Astrocyte of the spinal cord (primary cell): ENCODE data around the gene MUC22.
"Not testable (repeated sequence)": the region's sequence is repeated elsewhere in the genome, so short reads cannot be mapped to it uniquely, and the experiment has no call there.

Experiments used
- DNase-seq: peaks from one replicate; pipeline ENCODE4 v3.0.0; 2011; ENCODE audit warnings: low read depth, low spot score
- H3K4me3 ChIP-seq: 2 replicates; pipeline ENCODE4 v1.5.1; 2011; ENCODE audit warnings: low read depth, mild to moderate bottlenecking, low read length, moderate library complexity
- CTCF ChIP-seq: IDR thresholded peaks from 2 replicates; pipeline ENCODE4 v1.5.1; 2012; ENCODE audit warnings: low read depth, mild to moderate bottlenecking, low read length, inconsistent platforms
- in situ Hi-C: cut with HindIII; loops from 2 replicates; pipeline ENCODE4 v1.10.0; 2017; ENCODE audit warnings: low sequenced_read_pairs

MUC22 gene

DNA sequence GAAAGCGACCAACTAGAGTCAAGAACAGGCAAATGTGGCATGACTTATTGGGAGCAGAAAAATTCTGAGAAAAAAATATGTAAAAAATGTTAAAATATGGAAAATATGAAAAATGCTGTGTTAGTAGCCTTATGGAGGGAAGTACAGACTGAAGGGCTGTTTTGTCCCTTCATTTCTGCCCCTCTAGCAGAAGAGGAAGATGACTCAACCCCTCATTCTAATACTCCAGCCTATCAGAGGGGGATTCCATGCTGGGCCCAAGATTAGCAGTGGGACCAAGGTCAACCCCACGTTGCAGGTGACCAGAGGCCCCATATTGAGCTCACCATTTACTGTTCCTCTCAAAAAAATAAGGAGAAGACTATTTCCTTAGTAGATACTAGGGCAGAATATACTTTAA is 18.4 kb upstream of the MUC22 start:
- DNase-seq: no peak
- in situ Hi-C loops: no loop called here
- TF ChIP-seq CTCF: no peak
- H3K4me3 ChIP-seq: no peak overlapping the region

DNA sequence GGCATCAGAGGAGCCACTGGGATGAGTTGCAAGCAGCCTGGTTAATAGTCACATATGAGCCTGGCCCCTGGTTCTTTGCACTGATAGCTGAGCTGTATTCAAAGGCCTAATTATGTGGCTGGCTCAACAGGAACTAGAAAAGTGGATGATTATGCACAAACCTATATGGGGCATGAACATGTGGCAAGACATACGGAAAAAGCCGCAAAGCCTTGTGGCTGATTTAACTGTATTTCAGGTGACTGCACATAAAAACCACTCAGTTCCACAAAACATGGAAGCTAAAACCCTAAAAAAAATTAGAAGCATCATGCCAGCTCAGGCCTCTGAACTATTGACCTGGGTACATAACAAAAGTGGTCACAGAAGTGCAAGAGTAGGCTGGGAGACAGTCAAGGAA is 13.0 kb upstream of the MUC22 start:
- no peak for TF ChIP-seq CTCF
- in situ Hi-C loops: no loop called here
- DNase-seq: no peak
- H3K4me3 ChIP-seq: no peak overlapping the region

DNA sequence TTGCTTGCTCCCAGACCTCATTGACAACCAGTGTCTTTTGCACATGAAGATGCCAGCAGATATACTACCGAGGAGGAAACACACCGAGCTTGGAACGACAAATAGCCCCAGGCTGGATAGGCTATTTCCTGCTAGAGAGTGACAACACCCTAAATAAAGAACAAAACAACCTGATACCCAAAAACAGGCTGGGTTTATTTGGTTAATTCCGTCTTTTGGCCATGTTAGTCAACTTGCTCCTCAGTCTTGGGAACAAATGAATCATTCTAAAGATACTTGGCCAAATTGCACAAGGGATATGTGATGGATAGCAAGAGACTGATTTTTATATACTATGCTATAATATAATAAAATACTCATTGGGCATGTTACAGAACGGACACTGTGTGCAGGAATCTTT is 11.5 kb upstream of the MUC22 start:
- no peak for TF ChIP-seq CTCF
- in situ Hi-C loops: no loop called here
- DNase-seq: no peak
- no peak overlapping the region for H3K4me3 ChIP-seq

DNA sequence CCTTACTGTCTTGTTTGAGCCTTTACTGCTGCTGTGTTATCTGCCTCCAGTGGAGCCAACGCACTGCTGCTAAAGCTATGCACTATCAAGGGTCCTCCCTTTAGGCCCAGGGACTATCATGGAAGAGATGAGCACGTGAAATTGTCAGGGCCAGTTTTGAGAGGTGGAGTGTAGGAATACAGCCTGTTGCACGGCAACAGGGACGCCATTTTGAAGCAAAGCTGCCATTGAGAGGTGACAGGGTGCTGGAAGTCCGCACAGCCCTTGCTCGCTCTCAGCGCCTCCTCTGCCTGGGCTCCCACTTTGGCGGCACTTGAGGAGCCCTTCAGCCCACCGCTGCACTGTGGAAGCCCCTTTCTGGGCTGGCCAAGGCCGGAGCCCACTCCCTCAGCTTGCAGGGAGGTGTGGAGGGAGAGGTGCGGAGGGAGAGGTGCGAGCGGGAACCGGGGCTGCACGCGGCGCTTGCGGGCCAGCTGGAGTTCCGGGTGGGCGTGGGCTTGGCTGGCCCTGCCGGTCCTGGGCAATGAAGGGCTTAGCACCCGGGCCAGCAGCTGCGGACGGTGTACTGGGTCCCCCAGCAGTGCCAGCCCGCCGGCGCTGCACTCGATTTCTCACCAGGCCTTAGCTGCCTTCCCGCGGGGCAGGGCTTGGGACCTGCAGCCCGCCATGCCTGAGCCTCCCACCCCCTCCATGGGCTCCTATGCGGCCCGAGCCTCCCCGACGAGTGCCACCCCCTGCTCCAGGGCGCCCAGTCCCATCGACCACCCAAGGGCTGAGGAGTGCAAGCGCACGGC is 10.0 kb upstream of the MUC22 start:
- in situ Hi-C loops, H3K4me3 ChIP-seq, DNase-seq: not testable (repeated sequence)

DNA sequence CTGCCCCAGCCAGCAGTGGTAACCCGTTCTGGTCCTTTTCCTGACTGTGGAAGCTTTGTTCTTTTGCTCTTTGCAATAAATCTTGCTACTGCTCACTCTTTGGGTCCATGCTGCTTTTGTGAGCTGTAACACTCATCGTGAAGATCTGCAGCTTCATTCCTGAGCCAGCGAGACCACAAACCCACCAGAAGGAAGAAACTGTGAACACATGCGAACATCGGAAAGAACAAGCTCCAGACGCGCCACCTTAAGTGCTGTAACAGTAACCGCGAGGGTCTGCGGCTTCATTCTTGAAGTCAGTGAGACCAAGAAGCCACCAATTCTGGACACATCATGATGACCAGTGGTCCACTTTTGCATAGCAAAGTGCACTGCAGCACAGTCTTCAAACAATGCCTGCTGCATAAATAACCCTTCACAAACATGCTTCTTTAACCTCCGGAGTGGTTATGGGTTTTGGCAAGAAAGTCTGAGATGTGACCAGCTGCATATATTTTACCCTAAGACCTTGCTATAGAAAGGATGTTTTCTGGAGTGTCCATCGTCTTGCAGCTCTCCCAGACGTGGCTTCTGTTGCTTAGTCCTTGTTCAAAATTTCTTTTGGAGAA is 8.9 kb upstream of the MUC22 start:
- no peak for TF ChIP-seq CTCF
- in situ Hi-C loops: no loop called here
- no peak overlapping the region for H3K4me3 ChIP-seq
- no peak for DNase-seq

- no peak for DNase-seq
- H3K4me3 ChIP-seq: no peak overlapping the region
- TF ChIP-seq CTCF: no peak
- in situ Hi-C loops: no loop called here
Measured at GRCh38 chr6:31002471-31002870, 7.8 kb upstream of the MUC22 start.

DNA sequence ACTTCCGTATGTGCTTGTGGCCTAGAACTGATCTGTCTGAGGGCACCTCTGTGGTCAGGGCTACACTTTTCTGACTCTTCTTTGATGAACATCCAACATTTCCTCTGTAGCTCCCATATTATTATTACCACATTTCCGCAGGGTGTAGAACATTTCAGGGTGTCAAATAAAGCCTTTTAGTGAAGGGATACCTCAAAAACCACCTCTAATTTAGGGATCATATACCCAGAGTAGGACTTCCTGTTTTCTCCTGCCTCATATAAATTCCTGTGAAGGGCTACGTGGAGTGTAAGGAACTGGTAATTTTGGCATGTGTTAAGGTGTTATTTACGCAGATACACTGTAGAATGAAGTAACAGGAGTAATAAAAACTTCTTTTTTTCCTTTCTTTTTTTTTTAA is 5.5 kb upstream of the MUC22 start:
- in situ Hi-C loops: no loop called here
- TF ChIP-seq CTCF: no peak
- no peak overlapping the region for H3K4me3 ChIP-seq
- no peak for DNase-seq
